H1 (cell line): ENCODE measurements around the gene PEPD. TPM values are rescaled to one million over a fixed set of nuclear protein-coding genes. Genes with fewer than 3 reads are reported as not detected.

ENCODE experiments used
- CTCF ChIA-PET: fragments of 300-600 bp; sonication (Branson Sonifier 250); formaldehyde crosslinking; loops from one replicate; lab custom pipeline; 2021; ENCODE audit not compliant: partially characterized antibody; lab: Charles Lee
- POLR2A ChIA-PET: fragments of 300-600 bp; sonication (Branson Sonifier 250); formaldehyde crosslinking; loops from one replicate; lab custom pipeline; 2021; ENCODE audit warnings: inconsistent platforms; ENCODE audit not compliant: partially characterized antibody; lab: Charles Lee
- DNase-seq, 2 experiments: peaks; one replicate each; pipeline versions ENCODE4 v3.0.0 to v3.0.0-alpha.2; 2010 to 2022; ENCODE audit warnings: low spot score in 2 of 2, low read depth in 1 of 2, mixed read lengths in 1 of 2
- FAIRE-seq: peaks from 2 replicates; lab custom pipeline; 2011; peaks lifted over from hg19 to GRCh38; lab: Jason Lieb, UNC
- H2AFZ ChIP-seq: 2 replicates; pipeline ENCODE4 v1.8.1; 2012; ENCODE audit warnings: low read length, inconsistent platforms
- H2AK5ac ChIP-seq: 2 replicates; pipeline ENCODE4 v1.6.1; 2013; ENCODE audit warnings: low read depth, low read length
- H2BK120ac ChIP-seq: replicated peaks from 2 replicates; pipeline ENCODE3; 2013; ENCODE audit warnings: low read depth, low read length, inconsistent platforms
- H2BK12ac ChIP-seq: 2 replicates; pipeline ENCODE4 v1.6.1; 2013; ENCODE audit warnings: low read depth, low read length
- H2BK15ac ChIP-seq: 2 replicates; pipeline ENCODE4 v1.6.1; 2013; ENCODE audit warnings: low read length
- H2BK20ac ChIP-seq: 2 replicates; pipeline ENCODE4 v1.6.1; 2013; ENCODE audit warnings: low read length
- H2BK5ac ChIP-seq: 2 replicates; pipeline ENCODE4 v1.6.1; 2013; ENCODE audit warnings: low read depth, low read length
- H3K14ac ChIP-seq: 2 replicates; pipeline ENCODE4 v1.6.1; 2013; ENCODE audit warnings: inconsistent platforms; ENCODE audit not compliant: insufficient read length
- H3K18ac ChIP-seq: 2 replicates; pipeline ENCODE4 v1.6.1; 2013; ENCODE audit warnings: low read length; ENCODE audit errors: extremely low read depth
- H3K23ac ChIP-seq: 2 replicates; pipeline ENCODE4 v1.6.1; 2013; ENCODE audit warnings: inconsistent platforms; ENCODE audit not compliant: insufficient read length
- H3K23me2 ChIP-seq: 2 replicates; pipeline ENCODE4 v1.6.1; 2013; ENCODE audit warnings: low read depth, low read length
- H3K27ac ChIP-seq: 2 replicates; pipeline ENCODE4 v1.6.1; 2011; ENCODE audit warnings: low read depth, low read length, inconsistent platforms
- H3K27me3 ChIP-seq, 4 experiments: replicated peaks in 1 of 4; 1 replicate in 1 of 4; 2 replicates in 3 of 4; pipeline versions ENCODE4 v1.6.1 to v1.8.1; 2011 to 2013; ENCODE audit warnings: low read length in 3 of 4, mild to moderate bottlenecking in 3 of 4, inconsistent platforms in 2 of 4, mixed read lengths in 2 of 4, moderate library complexity in 1 of 4; ENCODE audit not compliant: control insufficient read depth in 3 of 4, insufficient read depth in 3 of 4; ENCODE audit errors: extremely low read depth in 1 of 4
- H3K36me3 ChIP-seq, 4 experiments: 2 replicates each; pipeline versions ENCODE4 v1.6.1 to v1.8.1; 2011 to 2013; ENCODE audit warnings: mild to moderate bottlenecking in 4 of 4, low read length in 3 of 4, moderate library complexity in 2 of 4, control low read depth in 1 of 4, inconsistent platforms in 1 of 4; ENCODE audit not compliant: insufficient read depth in 4 of 4, control insufficient read depth in 2 of 4
- H3K4ac ChIP-seq: replicated peaks from 2 replicates; pipeline ENCODE3; 2013; ENCODE audit warnings: low read length, low read depth, mixed read lengths, inconsistent platforms; ENCODE audit not compliant: insufficient read length
- H3K4me1 ChIP-seq, 4 experiments: replicated peaks in 1 of 4; 1 replicate in 1 of 4; 2 replicates in 3 of 4; pipeline versions ENCODE4 v1.6.1 to v1.8.1; 2011 to 2013; ENCODE audit warnings: low read length in 3 of 4, inconsistent platforms in 2 of 4, mixed read lengths in 1 of 4; ENCODE audit not compliant: insufficient read depth in 4 of 4, control insufficient read depth in 3 of 4
- H3K4me2 ChIP-seq, 2 experiments: 2 replicates each; pipeline versions ENCODE4 v1.6.1 to v1.8.1; 2011 to 2013; ENCODE audit warnings: low read depth in 2 of 2, low read length in 2 of 2, control low read depth in 1 of 2, inconsistent platforms in 1 of 2, mild to moderate bottlenecking in 1 of 2; ENCODE audit not compliant: insufficient read depth in 1 of 2
- H3K4me3 ChIP-seq, 4 experiments: fragments of 200-600, 300-600 bp in 1 of 4; sonication (generic), shearing (Covaris generic), sonication (Bioruptor Twin) in 1 of 4; 2 replicates each; pipeline versions ENCODE4 v1.5.1 to v1.8.1; 2011 to 2016; ENCODE audit warnings: low read length in 4 of 4, low read depth in 3 of 4, control low read depth in 2 of 4, inconsistent platforms in 2 of 4, mild to moderate bottlenecking in 2 of 4, mixed read lengths in 1 of 4, moderate library complexity in 1 of 4; ENCODE audit not compliant: insufficient read depth in 2 of 4; ENCODE audit errors: extremely low read depth in 1 of 4
- H3K56ac ChIP-seq: replicated peaks from 2 replicates; pipeline ENCODE3; 2013; ENCODE audit warnings: low read depth, mild to moderate bottlenecking, mixed read lengths, low read length, inconsistent platforms; ENCODE audit not compliant: insufficient read length
- H3K79me1 ChIP-seq: 2 replicates; pipeline ENCODE4 v1.6.1; 2013; ENCODE audit warnings: low read depth, low read length, control low read depth
- H3K79me2 ChIP-seq, 2 experiments: 2 replicates each; pipeline versions ENCODE4 v1.6.1 to v1.8.1; 2012 to 2013; ENCODE audit warnings: low read length in 2 of 2, mild to moderate bottlenecking in 2 of 2, inconsistent platforms in 1 of 2; ENCODE audit not compliant: insufficient read depth in 2 of 2, control insufficient read depth in 1 of 2
- H3K9ac ChIP-seq, 4 experiments: replicated peaks in 1 of 4; 1 replicate in 1 of 4; 2 replicates in 3 of 4; pipeline versions ENCODE4 v1.6.1 to v1.8.1; 2011 to 2013; ENCODE audit warnings: low read depth in 3 of 4, low read length in 3 of 4, control low read depth in 2 of 4, mild to moderate bottlenecking in 2 of 4, moderate library complexity in 2 of 4, inconsistent platforms in 1 of 4; ENCODE audit errors: extremely low read depth in 1 of 4
- H3K9me3 ChIP-seq, 2 experiments: 2 replicates each; pipeline versions ENCODE4 v1.6.1 to v1.8.1; 2012 to 2013; ENCODE audit warnings: mild to moderate bottlenecking in 2 of 2, moderate library complexity in 2 of 2, control low read depth in 1 of 2, inconsistent platforms in 1 of 2, low read depth in 1 of 2, low read length in 1 of 2, mixed read lengths in 1 of 2; ENCODE audit not compliant: insufficient read depth in 2 of 2
- H4K20me1 ChIP-seq, 2 experiments: replicated peaks in 1 of 2; 2 replicates each; pipeline versions ENCODE3 to v1.8.1; 2011 to 2013; ENCODE audit warnings: inconsistent platforms in 2 of 2, low read length in 2 of 2, mild to moderate bottlenecking in 1 of 2; ENCODE audit not compliant: insufficient read depth in 2 of 2, control insufficient read depth in 1 of 2
- H4K5ac ChIP-seq: 2 replicates; pipeline ENCODE4 v1.6.1; 2013; ENCODE audit warnings: low read length, low read depth, mixed read lengths, inconsistent platforms; ENCODE audit not compliant: insufficient read length
- H4K8ac ChIP-seq: 2 replicates; pipeline ENCODE4 v1.8.0; 2013; ENCODE audit warnings: mild to moderate bottlenecking, moderate library complexity, low read length, inconsistent platforms; ENCODE audit not compliant: insufficient read depth; ENCODE audit errors: extremely low read depth
- H4K91ac ChIP-seq: replicated peaks from 2 replicates; pipeline ENCODE3; 2013; ENCODE audit warnings: low read length, mixed read lengths, inconsistent platforms; ENCODE audit not compliant: insufficient read length
- EP300 ChIP-seq, 2 experiments: IDR thresholded peaks; 1 replicate in 1 of 2; 2 replicates in 1 of 2; pipeline ENCODE4 v1.6.1; 2011 to 2012; ENCODE audit warnings: low read depth in 2 of 2, low read length in 2 of 2, mild to moderate bottlenecking in 2 of 2, borderline replicate concordance in 1 of 2, inconsistent platforms in 1 of 2, moderate library complexity in 1 of 2
- EZH2 ChIP-seq: fragments of 200-600 bp; sonication (generic); IDR thresholded peaks from 2 replicates; pipeline ENCODE4 v1.7.1; 2012; ENCODE audit warnings: low read depth, mild to moderate bottlenecking, moderate library complexity, low read length, inconsistent platforms; ENCODE audit not compliant: severe bottlenecking
- HDAC2 ChIP-seq, 2 experiments: fragments of 300-600 bp in 1 of 2; sonication (generic) in 1 of 2; IDR thresholded peaks; 2 replicates each; pipeline ENCODE4 v1.6.1; 2011 to 2012; ENCODE audit warnings: low read depth in 2 of 2, low read length in 2 of 2, mild to moderate bottlenecking in 2 of 2, moderate library complexity in 2 of 2, borderline replicate concordance in 1 of 2, inconsistent platforms in 1 of 2
- RBBP5 ChIP-seq: IDR thresholded peaks from 2 replicates; pipeline ENCODE4 v1.7.1; 2012; ENCODE audit warnings: low read depth, mild to moderate bottlenecking, inconsistent platforms, low read length, moderate library complexity, borderline replicate concordance
- SAP30 ChIP-seq: fragments of 300-600 bp; sonication (generic); IDR thresholded peaks from 2 replicates; pipeline ENCODE4 v1.7.1; 2012; ENCODE audit warnings: low read length, moderate library complexity, mild to moderate bottlenecking, inconsistent platforms; ENCODE audit not compliant: insufficient read depth, insufficient replicate concordance
- SIRT6 ChIP-seq: IDR thresholded peaks from one replicate; pipeline ENCODE4 v1.7.1; 2012; ENCODE audit warnings: low read length, inconsistent platforms
- whole genome bisulfite sequencing, 2 experiments: shearing (Covaris generic) in 1 of 2; methylation state at CpG; one replicate each; pipeline versions ENCODE4 v1.1.6 to v1.1.7; 2013 to 2015; ENCODE audit warnings: low lambda C conversion rate in 2 of 2, mixed read lengths in 2 of 2, inconsistent platforms in 1 of 2, low coverage in 1 of 2, missing lambda C conversion rate in 1 of 2; ENCODE audit not compliant: insufficient replicate concordance in 2 of 2, insufficient coverage in 1 of 2, insufficient read length in 1 of 2; ENCODE audit errors: extremely low coverage in 1 of 2, missing lambda C conversion rate in 1 of 2; 5-methylcytosine and 5-hydroxymethylcytosine counted together
- polyA plus RNA-seq, 7 experiments: library from polyadenylated mRNA; depleted of rRNA in 3 of 7; stranded (reverse) in 5 of 7; unstranded in 2 of 7; fragments of >200 nt in 5 of 7; fragments of 200-250 nt in 2 of 7; gene quantifications; 1 replicate in 5 of 7; 2 replicates in 1 of 7; 4 replicates in 1 of 7; pipeline versions ENCODE4 v1.2.1 to v1.2.3, GENCODE V29; 2011 to 2013; ENCODE audit warnings: missing spikeins in 2 of 7, mixed read lengths in 2 of 7
- total RNA-seq: library from RNA; stranded (reverse); fragmentation: NEBNext Ultra II Directional; extraction: Animal tissue kit (Norgen Biotek cat#: 25700); gene quantifications from 2 replicates; pipeline ENCODE4 v1.2.1, GENCODE V29; 2021
- TF ChIP-seq, protein P1 (sequence below), 3 experiments: IDR thresholded peaks; 1 replicate in 2 of 3; 2 replicates in 1 of 3; pipeline versions ENCODE4 v1.5.1 to v1.6.1; 2011; ENCODE audit warnings: low read length in 3 of 3, mild to moderate bottlenecking in 3 of 3, inconsistent platforms in 2 of 3, low read depth in 1 of 3, moderate library complexity in 1 of 3; ENCODE audit not compliant: insufficient read depth in 1 of 3; ENCODE audit errors: control extremely low read depth in 1 of 3

Gene PEPD
- total and polyA plus RNA-seq, 2 of the 8 experiments (the other 6 are each of a cell fraction or from before 2014, with no cell fraction given): 84.1 to 178 TPM

DNA sequence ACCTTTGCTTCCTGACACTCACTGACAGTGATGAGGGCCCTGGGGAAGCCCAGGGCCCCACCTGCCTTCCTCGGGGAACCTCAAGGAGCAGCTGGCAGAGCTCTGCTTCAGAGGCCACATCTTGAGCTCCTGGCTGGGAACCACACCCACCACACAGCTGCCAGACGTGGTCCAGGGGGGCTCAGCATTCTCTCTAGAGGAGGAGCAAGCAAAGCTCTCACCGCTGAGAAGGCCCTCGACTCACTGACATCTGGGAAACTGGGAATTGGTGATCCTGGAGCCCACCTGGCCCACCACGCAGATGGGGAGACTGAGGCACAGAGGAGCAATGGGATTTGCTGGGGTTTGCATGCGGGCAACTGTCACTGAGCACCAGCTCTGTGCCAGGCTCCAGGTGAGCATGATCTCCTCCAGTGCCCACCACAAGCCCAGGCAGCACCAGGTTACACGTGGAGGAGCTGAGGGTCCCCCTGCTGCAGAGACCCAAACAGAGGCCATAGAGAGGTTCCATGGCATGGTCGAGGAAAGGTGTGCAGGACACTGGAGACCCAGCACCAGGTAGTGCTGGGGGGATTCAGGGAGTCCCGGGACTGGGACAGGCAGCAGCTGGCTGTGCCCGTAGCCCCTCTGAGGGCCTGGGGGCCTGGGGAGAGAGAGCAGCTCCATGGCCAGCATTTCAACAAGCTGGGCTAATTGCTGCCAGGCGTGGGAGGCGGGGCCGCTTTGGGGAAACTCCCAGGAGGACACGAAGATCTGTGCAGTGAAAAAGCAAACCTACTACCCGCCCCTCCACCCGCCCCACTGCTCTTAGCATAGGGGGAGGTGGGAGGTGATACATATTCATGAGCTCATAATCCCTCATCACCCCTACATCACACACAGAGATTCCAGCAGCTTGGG is 33.4 kb downstream of the PEPD start:
- Histone ChIP-seq H3K27me3 (no peaks in the 10 kb centered on the region), H2BK20ac (no peak overlapping the region), H4K8ac (no peak overlapping the region; the same call in 1 of the 2 replicates), H3K23ac (no peak overlapping the region), H3K79me2 (no peaks in the 10 kb centered on the region), H3K4me3 (no peak overlapping the region), H3K9me3 (no peaks in the 10 kb centered on the region), H3K36me3 (no peaks in the 10 kb centered on the region), H3K56ac (no peak overlapping the region), H3K14ac (no peak overlapping the region), H3K9ac (no peak overlapping the region), H2BK12ac (no peak overlapping the region), H2AK5ac (no peak overlapping the region), H4K5ac (no peak overlapping the region), H3K27ac (no peak overlapping the region), H3K79me1 (no peaks in the 10 kb centered on the region), H3K18ac (no peak overlapping the region), H3K4me2 (no peak overlapping the region), H2BK15ac (no peak overlapping the region), H2BK5ac (no peak overlapping the region), H2BK120ac (no peak overlapping the region), H4K91ac (no peak overlapping the region), H3K23me2 (no peaks in the 10 kb centered on the region), H3K4ac (no peak overlapping the region), H3K4me1 (no peaks in the 10 kb centered on the region), H4K20me1 (peaks cover 0 to 2% of the 10 kb centered on the region in 2 experiments), H2AFZ (no peak overlapping the region)
- no peak for TF ChIP-seq RBBP5
- TF ChIP-seq EZH2: no peak
- TF ChIP-seq, protein P1, sequence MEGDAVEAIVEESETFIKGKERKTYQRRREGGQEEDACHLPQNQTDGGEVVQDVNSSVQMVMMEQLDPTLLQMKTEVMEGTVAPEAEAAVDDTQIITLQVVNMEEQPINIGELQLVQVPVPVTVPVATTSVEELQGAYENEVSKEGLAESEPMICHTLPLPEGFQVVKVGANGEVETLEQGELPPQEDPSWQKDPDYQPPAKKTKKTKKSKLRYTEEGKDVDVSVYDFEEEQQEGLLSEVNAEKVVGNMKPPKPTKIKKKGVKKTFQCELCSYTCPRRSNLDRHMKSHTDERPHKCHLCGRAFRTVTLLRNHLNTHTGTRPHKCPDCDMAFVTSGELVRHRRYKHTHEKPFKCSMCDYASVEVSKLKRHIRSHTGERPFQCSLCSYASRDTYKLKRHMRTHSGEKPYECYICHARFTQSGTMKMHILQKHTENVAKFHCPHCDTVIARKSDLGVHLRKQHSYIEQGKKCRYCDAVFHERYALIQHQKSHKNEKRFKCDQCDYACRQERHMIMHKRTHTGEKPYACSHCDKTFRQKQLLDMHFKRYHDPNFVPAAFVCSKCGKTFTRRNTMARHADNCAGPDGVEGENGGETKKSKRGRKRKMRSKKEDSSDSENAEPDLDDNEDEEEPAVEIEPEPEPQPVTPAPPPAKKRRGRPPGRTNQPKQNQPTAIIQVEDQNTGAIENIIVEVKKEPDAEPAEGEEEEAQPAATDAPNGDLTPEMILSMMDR (IDR thresholded peaks at IDR 0.05; ENCODE audit: control extremely low read depth in 1 of 3, insufficient read depth in 1 of 3, low read depth in 1 of 3, low read length in 3 of 3): no peak
- no peak for TF ChIP-seq SAP30
- no peak for TF ChIP-seq EP300 (IDR thresholded peaks at IDR 0.05; ENCODE audit: borderline replicate concordance in 1 of 2, low read depth in 2 of 2, low read length in 2 of 2)
- TF ChIP-seq HDAC2 (IDR thresholded peaks at IDR 0.05; ENCODE audit: borderline replicate concordance in 1 of 2, low read depth in 2 of 2, low read length in 2 of 2): no peak
- no peak for TF ChIP-seq SIRT6
- ChIA-PET CTCF (interaction anchor here (1.0 to 1.5 kb wide), 2 partner anchors 55 to 290 kb away, joined by 4 to 5 read pairs; no protein-coding TSS in a partner anchor), POLR2A (no interaction called here)
- FAIRE-seq (no peak), DNase-seq (no peak)
- WGBS, 2 experiments: 91% methylated on average over 16 of the region's 16 CpGs; no CpG with 5 or more reads in 1 of the 2 experiments
